Ovary (tissue), 9 donors: ENCODE measurements around the gene EPHB1. TPM values are rescaled to one million over a fixed set of nuclear protein-coding genes. Genes with fewer than 3 reads are reported as not detected.
"Not testable (repeated sequence)": the region's sequence is repeated elsewhere in the genome, so short reads cannot be mapped to it uniquely, and the experiment has no call there.

Source experiments
- DNase-seq, 5 donors: peaks; one replicate each; pipeline ENCODE4 v3.0.0-alpha.2; 2019 to 2020
- H3K27ac ChIP-seq, 2 donors: fragments of 200-600 bp; one replicate each; pipeline versions ENCODE4 v1.5.1 to v1.8.0; 2019 to 2022
- H3K27me3 ChIP-seq: fragments of 200-600 bp; one replicate; pipeline ENCODE4 v1.8.0; 2022
- H3K36me3 ChIP-seq: fragments of 200-600 bp; sonication (generic); one replicate; pipeline ENCODE4 v1.5.1; 2019
- H3K4me1 ChIP-seq: one replicate; pipeline ENCODE4 v1.8.1; 2013; ENCODE audit warnings: mild to moderate bottlenecking, moderate library complexity; ENCODE audit not compliant: insufficient read depth
- H3K4me3 ChIP-seq: fragments of 200-600 bp; sonication (generic); one replicate; pipeline ENCODE4 v1.5.1; 2017
- H3K9me3 ChIP-seq, 2 donors: fragments of 200-600 bp in 1 of 2; sonication (generic) in 1 of 2; one replicate each; pipeline versions ENCODE4 v1.5.1 to v1.8.1; 2013 to 2019; ENCODE audit warnings: mild to moderate bottlenecking in 1 of 2, moderate library complexity in 1 of 2
- EP300 ChIP-seq: sonication (generic); formaldehyde crosslinking; IDR thresholded peaks from one replicate; pipeline ENCODE4 v1.6.1; 2017; ENCODE audit warnings: antibody characterized with exemption
- POLR2A ChIP-seq: fragments of 450-650 bp; IDR thresholded peaks from one replicate; pipeline ENCODE4 v1.6.1; 2017; ENCODE audit warnings: antibody characterized with exemption, mild to moderate bottlenecking, moderate library complexity
- WGBS, 3 donors: extraction: QIAGEN DNeasy Blood & Tissue Kit in 1 of 3; methylation state at CpG; one replicate each; pipeline versions ENCODE4 v1.1.5 to v1.1.7; 2013 to 2017; 5-methylcytosine and 5-hydroxymethylcytosine counted together
- intact Hi-C, 4 donors: fragments of 100-400 bp; cut with DNase I; formaldehyde crosslinking; loops; one replicate each; pipeline versions ENCODE4 v1.11.0 to v1.15.1; 2022 to 2023
- polyA plus RNA-seq, 2 donors: library from polyadenylated mRNA; stranded (reverse); fragments of 200-250 nt in 1 of 2; fragments of 350-450 nt in 1 of 2; fragmentation: Illumina TruSeq in 1 of 2; extraction: RNeasy Lipid Tissue Mini Kit (QIAGEN cat#74804) in 1 of 2; gene quantifications; one replicate each; pipeline ENCODE4 v1.2.3, GENCODE V29; 2013 to 2014
- total RNA-seq, 7 donors: library from RNA; depleted of rRNA in 2 of 7; stranded (reverse); fragments of >200 nt in 2 of 7; fragmentation: NEBNext Ultra II Directional in 3 of 7; extraction: Animal tissue kit (Norgen Biotek cat#: 25700) in 3 of 7; gene quantifications; one replicate each; pipeline versions ENCODE4 v1.1.0 to v1.2.4, GENCODE V29; 2016 to 2023
- TF ChIP-seq, protein P1 (sequence below), 3 donors: fragments of 450-650 bp in 2 of 3; fragments of 200-600 bp in 1 of 3; IDR thresholded peaks; one replicate each; pipeline versions ENCODE4 v1.5.1 to v1.8.0; 2016 to 2022; ENCODE audit warnings: antibody characterized with exemption in 3 of 3, mild to moderate bottlenecking in 1 of 3
- donor health status: DM: no; HTN: no; CAD: no; lungs with moderate emphysema.
- donor health status: DM: no; HTN: no; CAD: no.
- donor health status: Bipolar disorder and iron deficiency.
- donor health status: DM: yes; HTN: yes; CAD: no.
- donor health status: DM: no; HTN: no; CAD: no.
- donor health status: DM: yes; HTN: yes; CAD: no.

The EPHB1 gene
- total and polyA plus RNA-seq, 9 donors, result 0.25 to 2.7 (median 1.0) TPM

DNA sequence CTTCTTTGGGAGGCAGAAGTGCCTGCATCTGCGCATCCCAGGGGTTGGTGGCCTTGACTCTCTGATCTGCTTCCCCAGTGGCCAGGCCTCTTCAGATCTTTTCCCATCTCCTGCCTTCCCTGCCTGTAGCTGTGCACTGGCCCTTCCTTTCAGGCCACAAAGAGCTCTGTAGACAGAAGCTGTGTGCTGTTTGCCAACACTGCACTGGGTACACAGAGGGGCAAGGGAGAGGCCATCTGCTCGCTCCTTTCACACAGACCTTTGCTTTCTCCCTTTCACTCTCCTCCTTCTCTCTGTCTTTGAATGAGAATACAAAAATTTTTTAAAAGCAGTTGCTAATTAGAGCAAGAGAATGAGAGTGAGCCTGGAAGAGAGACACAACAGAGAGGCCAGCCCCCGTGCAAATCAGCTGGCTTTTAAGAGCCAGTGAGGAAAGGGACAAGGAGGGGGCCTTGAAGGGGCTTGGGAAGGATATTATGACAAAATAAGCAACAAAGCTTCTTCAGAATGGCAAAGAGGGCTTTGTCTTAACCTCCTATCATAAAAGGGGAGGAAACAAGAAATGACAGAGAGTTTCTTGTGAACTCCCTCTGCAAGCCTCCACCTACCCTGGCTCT, 170.9 kb downstream of the EPHB1 start:
- H3K36me3 ChIP-seq, result no peaks in the 10 kb centered on the region
- no peak for DNase-seq
- H3K4me3 ChIP-seq, result no peak overlapping the region
- H3K9me3 ChIP-seq, result no peaks in the 10 kb centered on the region
- no peaks in the 10 kb centered on the region for H3K27me3 ChIP-seq
- intact Hi-C loops, result no loop called here
- no peak for TF ChIP-seq POLR2A
- TF ChIP-seq, protein P1, sequence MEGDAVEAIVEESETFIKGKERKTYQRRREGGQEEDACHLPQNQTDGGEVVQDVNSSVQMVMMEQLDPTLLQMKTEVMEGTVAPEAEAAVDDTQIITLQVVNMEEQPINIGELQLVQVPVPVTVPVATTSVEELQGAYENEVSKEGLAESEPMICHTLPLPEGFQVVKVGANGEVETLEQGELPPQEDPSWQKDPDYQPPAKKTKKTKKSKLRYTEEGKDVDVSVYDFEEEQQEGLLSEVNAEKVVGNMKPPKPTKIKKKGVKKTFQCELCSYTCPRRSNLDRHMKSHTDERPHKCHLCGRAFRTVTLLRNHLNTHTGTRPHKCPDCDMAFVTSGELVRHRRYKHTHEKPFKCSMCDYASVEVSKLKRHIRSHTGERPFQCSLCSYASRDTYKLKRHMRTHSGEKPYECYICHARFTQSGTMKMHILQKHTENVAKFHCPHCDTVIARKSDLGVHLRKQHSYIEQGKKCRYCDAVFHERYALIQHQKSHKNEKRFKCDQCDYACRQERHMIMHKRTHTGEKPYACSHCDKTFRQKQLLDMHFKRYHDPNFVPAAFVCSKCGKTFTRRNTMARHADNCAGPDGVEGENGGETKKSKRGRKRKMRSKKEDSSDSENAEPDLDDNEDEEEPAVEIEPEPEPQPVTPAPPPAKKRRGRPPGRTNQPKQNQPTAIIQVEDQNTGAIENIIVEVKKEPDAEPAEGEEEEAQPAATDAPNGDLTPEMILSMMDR (IDR thresholded peaks at IDR 0.05), result no peak
- no peak for TF ChIP-seq EP300
- H3K4me1 ChIP-seq, result no peaks in the 10 kb centered on the region
- WGBS, 3 donors, result 49 to 62% (median 58%) methylated on average over 3 of the region's 3 CpGs
- no peak overlapping the region for H3K27ac ChIP-seq

DNA sequence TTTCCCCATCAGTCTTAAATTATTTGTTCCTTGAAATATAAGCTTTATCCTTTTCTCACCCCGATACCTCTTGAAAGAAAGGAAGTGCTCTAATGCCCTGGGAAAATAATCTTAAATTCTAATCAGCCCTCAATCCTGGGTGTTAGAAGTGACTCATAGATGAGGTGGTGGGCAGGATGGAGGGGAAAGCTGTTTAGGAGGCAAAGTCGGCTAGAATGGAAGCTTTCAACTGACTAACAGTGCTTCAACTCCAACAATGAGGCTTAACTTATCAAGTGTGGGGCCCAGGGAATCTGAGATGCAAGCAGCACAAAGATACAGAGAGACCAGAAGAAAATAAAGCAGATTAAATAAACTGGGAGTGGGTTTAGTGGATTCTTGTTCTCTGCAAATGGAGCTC, 175.8 kb downstream of the EPHB1 start:
- Histone ChIP-seq H3K4me3 (no peak overlapping the region), H3K27ac (no peak overlapping the region), H3K36me3 (no peaks in the 10 kb centered on the region), H3K9me3 (no peaks in the 10 kb centered on the region), H3K4me1 (no peaks in the 10 kb centered on the region), H3K27me3 (no peaks in the 10 kb centered on the region)
- TF ChIP-seq, protein P1 (IDR thresholded peaks at IDR 0.05), result no peak
- TF ChIP-seq EP300 (no peak), POLR2A (no peak)
- intact Hi-C loops, result no loop called here
- 72 to 79% (median 74%) methylated on average over 2 of the region's 2 CpGs for WGBS, 3 donors
- DNase-seq, result no peak

DNA sequence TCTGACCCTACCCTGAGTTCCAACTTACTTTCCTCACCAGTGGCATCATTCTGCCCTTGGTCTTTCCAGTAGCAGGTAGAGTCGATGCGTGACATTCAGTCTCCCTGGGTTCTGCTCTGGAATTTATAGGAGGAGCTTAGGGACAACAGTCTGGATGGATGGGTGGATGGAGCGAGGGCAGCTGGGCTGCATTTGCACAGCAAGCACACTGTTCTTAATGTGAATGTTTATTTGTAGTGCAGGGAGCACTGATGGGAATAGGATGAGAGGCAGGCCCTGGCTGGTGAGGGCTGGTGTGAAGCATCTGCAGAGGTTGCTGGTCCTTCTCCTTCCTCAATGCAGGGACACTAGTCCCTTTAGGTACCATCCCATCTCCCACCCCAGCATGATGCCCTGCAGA, 176.2 kb downstream of the EPHB1 start:
- no peak for TF ChIP-seq POLR2A
- no peak for TF ChIP-seq EP300
- TF ChIP-seq, protein P1 (IDR thresholded peaks at IDR 0.05), result no peak
- Histone ChIP-seq H3K27me3 (no peaks in the 10 kb centered on the region), H3K9me3 (no peaks in the 10 kb centered on the region), H3K4me3 (no peak overlapping the region), H3K4me1 (no peaks in the 10 kb centered on the region), H3K36me3 (no peaks in the 10 kb centered on the region), H3K27ac (no peak overlapping the region)
- intact Hi-C loops, result no loop called here
- no peak for DNase-seq
- WGBS, 3 donors, result 61 to 77% (median 72%) methylated on average over 3 of the region's 3 CpGs

DNA sequence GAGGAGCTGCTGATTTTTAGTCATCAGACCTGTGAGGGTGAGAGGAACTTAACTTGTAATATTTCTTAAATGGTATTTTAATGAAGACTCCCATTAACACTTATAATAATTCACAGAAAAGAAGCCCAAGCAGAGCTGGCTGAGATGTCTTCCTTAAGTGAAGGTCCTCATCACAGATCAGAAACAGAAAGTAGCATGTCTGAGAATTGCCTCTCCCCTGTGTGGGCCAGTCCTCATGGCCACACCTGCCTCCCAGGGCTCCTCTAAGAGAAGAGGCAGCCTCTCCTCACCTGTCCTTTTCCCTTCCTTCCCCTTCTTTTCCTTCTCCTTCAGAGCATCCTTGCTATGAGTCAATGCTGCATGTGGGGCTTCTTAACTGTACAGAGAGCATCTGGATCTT, 176.8 kb downstream of the EPHB1 start:
- H3K27ac ChIP-seq, H3K4me3 ChIP-seq, H3K4me1 ChIP-seq, H3K9me3 ChIP-seq, H3K27me3 ChIP-seq, H3K36me3 ChIP-seq, DNase-seq, intact Hi-C loops: not testable (repeated sequence)

DNA sequence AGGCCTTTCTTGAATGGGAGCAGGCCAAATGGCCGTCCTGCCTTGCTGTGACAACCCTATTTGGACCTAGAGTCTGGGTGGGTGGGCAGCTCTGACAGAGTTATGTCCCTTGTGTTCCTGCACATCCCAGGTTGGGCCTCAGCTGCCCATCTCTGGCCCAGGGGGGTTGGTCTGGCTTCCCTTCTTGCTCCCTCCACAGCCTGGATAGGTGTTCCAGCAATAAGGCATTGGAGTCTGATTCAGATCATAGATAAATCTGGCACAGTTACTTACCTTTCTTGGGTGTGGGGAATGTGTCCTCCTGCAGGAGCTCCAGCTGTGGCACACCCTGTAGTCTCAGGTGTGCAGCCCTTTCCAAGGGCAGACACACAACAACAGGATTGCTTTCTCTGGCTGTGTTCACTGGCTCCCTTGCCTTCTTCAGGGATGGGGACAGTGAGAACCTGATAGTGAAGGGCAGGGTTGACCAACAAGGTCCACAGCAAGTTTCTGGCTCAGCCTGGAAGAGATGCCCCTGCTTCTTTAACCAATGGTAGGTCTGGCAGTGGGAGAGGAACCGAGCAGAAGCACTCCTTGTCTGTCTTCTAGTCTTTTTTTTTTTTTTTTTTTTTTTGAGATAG, 177.9 kb downstream of the EPHB1 start:
- DNase-seq, result no peak
- Histone ChIP-seq H3K27me3 (no peaks in the 10 kb centered on the region), H3K4me3 (no peak overlapping the region), H3K4me1 (no peaks in the 10 kb centered on the region), H3K9me3 (no peaks in the 10 kb centered on the region), H3K36me3 (no peaks in the 10 kb centered on the region), H3K27ac (no peak overlapping the region)
- WGBS, 3 donors, result 82 to 89% (median 84%) methylated on average over 2 of the region's 2 CpGs
- intact Hi-C loops, result no loop called here
- TF ChIP-seq POLR2A (no peak), EP300 (no peak)
- TF ChIP-seq, protein P1 (IDR thresholded peaks at IDR 0.05), result no peak
